Erythroblast (primary cell): ENCODE results near the gene SCAF4.

Source experiments
- GATA1 ChIP-seq: IDR thresholded peaks from 2 replicates; pipeline ENCODE4 v1.6.1; 2011; ENCODE audit warnings: low read depth, mild to moderate bottlenecking, control low read depth, low read length, moderate library complexity
- POLR2A ChIP-seq: IDR thresholded peaks from 2 replicates; pipeline ENCODE4 v1.6.1; 2011; ENCODE audit warnings: mild to moderate bottlenecking, low read length

GRCh38 chr21:31744182-31744800 lies 12.4 kb upstream of the SCAF4 start:
- TF ChIP-seq POLR2A (no peak), GATA1 (no peak)
